Lung microvascular endothelial cell (primary cell): ENCODE measurements around the gene PLEKHA5. TPM values are rescaled to one million over a fixed set of nuclear protein-coding genes. Genes with fewer than 3 reads are reported as not detected.

ENCODE experiments used
- DNase-seq, 2 donors: peaks; one replicate each; pipeline versions ENCODE4 v3.0.0 to v3.0.0-alpha.2; 2010; ENCODE audit warnings: low read depth in 2 of 2
- total RNA-seq: library from RNA; depleted of rRNA; stranded (reverse); fragments of >200 nt; gene quantifications from 2 replicates; pipeline ENCODE4 v1.2.1, GENCODE V29; 2014

PLEKHA5 gene
- total RNA-seq, 1 donor from 2014 or later: 11.9 TPM

DNA sequence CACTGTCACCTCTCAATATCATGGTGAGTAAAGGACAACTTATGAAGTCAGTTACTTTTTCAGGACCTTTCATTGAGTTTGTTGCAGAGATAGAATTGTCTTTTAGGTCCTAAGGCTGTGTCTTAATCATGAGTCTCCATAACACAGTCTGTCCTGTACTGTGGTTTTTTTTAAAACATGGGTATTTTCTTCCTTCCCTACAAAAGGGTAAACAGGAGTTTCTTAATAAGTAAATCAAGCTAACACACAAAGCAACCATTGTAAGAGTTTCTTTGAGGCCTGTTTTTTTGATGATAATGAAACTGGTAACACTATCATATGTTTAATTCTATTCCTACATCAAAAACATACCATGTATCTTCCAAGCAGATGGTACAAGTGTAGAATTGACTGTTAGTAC is 101.4 kb downstream of the PLEKHA5 start:
- DNase-seq: no peak

DNA sequence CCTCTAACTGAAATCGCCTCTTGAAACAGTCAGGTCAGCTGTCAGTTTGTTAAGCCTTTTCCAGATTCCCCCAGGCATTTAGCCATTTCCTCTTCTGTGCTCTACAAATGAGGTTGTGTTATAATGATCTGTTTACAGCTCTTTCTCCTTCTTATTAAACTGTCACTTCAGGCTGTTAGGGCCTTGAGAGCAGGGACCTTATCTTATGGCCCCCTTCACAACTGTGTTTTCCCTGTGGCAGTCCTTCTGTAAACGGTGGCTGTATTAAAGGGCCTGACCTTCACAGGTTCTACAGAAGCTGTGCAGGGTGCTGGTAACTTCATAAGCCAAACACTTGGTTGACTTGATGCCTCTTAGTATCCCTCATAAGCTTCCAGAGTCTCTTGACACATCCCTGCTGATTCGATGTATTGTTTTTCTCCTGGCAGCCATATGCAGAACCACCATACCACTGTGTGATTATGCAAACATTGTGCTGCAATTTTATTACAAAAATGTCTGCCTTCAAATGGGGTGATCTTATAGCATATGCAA is 104.7 kb downstream of the PLEKHA5 start:
- no peak for DNase-seq

DNA sequence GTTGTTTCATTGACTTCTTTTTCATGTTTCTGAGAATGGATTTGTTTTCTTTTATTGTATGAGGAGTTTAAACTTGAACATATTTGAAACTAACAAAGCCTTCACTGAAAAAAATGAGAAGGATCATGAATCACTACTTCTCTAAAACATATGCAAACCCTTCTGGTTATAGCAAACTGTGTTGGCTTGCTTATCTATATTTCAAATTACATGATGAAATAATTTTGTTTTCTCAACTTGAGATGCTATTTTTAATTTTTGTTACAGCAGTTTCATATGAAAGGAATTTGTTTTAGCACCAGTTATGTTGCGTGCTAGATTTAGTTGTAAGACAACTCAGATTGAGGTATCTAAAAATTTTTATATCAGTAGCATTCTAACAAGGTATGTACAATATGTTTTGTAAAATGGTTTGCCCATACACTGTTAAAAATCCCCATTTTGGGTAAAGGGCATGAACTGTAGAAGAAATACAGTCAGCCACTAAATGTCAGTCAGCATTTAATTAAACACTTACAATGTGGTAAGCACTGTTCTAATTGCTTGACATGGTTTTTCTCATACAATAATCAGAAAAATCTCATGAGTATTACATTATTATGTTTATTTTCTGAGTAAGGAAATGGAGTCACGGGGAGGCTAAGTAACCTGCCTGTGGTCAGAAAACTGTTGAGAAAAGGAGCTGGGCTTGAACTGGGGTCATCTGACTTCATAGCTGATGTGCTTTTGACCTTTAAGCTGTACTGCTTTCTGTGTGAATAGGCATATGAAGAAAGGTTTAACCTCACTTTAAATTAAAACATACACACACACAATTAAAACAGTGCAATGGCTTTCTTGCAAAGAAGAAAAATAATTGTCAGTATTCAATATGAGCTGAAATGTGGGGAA is 105.7 kb downstream of the PLEKHA5 start:
- no peak for DNase-seq

DNA sequence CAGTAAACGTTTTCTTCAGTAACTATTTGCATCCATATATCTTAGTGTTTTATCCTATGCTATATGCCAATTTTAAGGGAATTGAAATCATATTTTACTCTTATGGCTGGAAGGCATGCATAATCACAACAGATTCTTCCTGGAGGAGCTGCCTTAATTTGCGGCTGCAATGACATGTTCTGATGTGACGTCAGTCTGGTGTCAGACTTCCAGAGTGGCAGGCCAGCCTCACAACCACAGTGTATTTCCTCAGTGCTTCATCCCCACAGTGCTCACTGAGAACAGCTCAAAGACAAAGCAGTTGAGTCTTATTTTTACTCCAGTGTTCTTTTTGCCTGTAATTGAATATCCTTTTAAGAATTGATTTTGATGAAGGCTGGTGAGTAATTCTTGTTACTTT is 107.1 kb downstream of the PLEKHA5 start:
- peak in 1 of 2 donors; percentile 1 for DNase-seq

DNA sequence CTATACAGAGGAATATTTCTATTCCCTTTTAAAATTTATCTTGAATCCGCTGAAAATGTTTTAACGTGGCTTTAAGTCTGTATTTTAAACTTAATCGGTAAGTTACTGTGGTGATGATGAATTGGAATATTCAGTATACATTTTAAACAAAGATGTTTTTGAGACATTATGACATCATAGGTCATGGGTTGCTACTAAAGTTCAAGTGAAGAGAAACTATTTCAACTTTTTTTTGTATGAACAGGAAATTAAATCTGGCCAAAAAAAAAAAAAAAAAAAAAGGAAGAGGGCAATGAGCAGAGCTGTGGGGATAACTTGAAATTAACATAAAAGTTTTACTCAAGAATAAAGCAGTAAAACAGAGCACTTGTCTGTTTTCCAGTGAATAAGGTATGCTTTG is 109.0 kb downstream of the PLEKHA5 start:
- DNase-seq: no peak

DNA sequence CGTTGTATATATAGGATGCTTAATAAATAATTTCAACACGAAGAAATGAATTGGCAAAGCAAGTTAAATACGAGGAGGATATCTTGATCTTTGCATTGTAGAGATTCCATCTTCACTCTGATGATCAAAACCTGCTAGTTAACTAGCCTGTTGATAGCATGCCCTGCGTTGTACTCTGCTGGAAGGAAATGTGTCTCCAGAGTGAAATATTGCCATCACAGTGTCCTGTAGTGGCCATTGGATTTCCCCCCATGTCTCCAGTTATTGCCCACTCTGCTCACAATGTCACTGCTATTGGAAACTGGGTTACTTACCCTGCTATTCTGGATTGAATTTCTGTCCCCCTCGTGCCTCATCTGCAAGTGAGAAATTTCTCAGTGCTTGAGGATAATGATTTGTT is 109.6 kb downstream of the PLEKHA5 start:
- DNase-seq: no peak

DNA sequence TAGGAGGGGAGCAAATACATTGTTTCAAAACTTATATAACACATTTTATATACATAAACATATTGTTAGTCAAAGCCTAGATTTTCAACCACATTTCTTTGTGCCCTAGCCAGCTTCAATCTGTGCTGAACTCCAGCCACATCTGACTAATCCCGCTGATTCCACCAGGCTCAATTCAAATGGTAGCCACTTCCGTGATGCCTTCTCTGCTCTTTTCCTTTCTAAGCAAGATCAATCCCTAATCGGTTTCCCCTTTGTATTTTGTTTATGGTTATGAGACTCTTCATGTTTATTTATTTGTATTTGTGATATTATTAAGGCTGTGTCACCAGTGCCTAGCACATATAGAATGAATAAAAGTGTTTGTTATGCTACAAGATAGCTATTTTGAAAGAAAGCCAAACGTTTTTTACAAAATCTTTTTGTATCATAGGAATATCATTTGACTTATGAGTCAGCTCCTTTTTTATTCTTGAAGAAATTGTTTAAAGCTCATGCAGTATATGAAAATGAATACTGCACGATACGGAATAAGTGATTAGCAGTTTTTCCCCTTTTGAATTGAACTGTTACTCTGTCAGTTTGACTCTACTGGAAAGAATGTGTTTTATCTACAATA is 110.2 kb downstream of the PLEKHA5 start:
- peak in 1 of 2 donors; percentile 48 for DNase-seq

DNA sequence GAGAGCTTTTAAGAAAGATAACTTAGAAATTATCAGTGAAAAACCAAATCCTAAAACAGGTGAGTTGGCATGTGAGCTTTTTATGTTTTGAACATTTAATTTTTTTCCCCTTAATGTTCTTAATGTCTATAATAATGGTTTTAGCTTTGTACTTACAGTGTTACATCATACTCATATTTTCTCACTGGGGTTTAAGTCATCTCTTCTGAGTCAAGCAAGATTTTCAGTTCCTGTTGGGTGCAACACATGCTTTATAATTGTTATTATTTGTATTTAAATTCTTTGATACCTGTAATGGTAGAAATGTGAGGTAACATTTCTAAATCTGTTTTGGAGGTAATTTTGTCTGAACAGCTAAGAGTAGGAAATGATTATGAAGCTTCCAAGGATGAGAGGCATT is 113.0 kb downstream of the PLEKHA5 start:
- no peak for DNase-seq

DNA sequence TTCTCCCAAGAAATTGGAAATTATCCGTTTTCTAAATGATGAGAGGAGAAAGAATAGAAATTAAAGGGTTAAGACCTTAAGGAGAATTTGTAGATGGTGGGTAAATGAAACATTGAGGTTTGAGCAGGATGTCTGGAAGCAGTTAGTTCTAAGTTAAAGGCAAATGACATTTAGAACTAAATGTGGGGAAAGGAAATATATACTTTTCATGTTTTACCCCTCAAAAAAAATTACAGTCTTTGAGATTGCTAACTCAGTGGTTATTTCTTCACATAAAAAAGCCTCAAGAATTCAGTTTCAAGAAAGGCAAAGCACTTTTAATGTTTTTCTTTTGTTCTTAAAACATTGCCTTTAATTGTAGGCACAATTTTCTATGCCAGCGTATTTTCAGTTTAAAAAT is 114.0 kb downstream of the PLEKHA5 start:
- DNase-seq: no peak

DNA sequence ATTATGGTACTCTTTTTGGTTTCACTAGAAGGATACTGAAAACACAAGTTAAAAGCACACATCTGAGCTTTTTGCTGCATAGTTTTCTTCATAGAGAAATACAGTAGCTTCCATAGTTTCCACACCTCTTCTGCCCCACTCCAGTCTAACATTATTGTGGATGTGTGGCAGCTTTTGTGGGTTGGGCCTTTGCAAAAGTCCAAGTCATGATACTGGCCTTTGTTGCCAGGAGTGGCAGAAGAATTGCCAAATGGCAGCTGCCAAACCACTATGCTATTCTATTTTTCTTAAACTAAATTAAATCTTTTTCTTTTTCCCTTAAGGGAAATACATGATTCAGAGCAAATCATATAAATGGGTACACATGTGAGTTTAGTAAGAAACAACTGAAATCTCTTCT is 114.8 kb downstream of the PLEKHA5 start:
- DNase-seq: no peak

DNA sequence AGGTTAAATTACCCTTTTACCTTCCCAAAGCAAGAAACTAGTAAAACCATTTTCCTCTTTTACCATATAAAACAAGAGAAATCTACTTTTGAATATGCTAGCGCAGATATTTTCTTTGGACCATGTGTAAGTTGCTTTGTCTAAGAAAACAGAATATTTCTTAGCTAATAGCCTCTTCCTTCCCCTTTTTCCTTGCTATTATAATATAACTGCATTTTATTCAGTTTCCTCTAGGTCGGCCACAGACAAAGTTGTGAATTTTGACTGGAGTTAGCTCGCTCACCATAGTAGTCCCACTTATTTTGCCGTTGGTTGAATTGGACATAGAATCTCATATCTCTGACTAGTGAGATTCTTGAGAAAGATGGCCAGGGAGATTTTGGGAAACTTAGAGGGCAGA is 115.6 kb downstream of the PLEKHA5 start:
- DNase-seq: no peak

DNA sequence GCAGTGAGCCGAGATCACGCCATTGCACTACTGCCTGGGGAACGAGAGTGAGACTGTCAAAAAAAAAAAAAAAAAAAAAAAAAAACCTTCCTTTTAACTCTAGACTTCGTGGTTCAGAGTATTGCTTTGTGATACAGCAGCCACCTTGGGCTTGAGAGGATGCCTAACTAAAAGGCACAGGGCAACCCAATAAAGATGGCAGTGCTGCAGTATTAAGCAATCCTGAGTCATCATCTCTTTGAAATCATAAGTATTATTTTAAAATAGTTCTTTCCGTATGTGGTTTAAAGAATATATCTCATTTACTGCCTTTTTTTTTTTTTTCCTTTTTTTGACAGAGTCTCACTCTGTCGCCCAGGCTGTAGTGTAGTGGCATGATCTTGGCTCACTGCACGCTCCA is 116.1 kb downstream of the PLEKHA5 start:
- no peak for DNase-seq

DNA sequence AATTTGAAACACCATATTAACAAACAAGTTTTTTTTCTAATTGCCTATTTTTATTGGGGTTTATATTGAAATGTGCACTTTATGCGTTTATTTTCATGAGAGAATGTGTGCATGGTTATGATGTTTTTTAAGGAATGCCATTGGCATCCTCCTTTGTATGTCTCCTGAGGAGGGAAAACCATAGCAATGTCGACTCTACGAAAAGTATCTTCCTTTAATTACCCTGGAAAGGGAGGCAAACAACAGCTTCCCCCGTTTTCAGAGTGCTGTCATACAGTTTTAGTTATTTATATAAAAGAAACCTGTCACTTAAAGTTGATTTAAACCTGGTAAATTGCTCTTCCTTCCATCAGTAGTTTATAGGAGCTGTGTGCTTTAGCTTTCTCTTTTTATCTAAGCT is 117.4 kb downstream of the PLEKHA5 start:
- DNase-seq: no peak

DNA sequence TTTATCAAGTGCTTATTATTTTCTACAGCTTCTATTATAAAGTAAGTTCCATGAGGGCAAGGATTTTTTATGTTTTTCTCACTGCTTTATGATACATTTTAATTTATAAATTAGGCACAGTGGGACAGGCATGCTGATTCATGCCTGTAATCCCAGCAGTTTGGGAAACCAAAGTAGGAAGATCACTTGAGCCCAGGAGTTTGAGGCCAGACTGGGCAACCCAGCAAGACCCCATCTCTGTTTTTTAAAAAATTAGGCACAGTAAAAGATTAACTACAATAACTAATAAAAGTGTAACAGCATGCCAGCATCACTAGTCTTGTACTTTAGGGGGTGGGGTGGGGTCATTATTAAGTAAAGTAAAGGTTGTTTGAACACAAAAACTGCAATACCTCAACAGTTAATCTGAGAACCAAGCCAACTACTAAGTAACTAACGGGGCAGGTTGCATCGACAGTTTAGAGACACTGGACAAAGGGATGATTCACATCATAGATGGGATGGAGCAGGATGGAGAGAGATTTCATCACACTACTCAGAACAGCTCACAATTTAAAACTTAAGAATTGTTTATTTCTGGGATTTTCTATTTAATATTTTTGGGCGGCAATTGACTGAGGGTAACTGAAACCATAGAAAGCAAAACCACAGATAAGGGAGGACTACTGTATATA is 119.5 kb downstream of the PLEKHA5 start:
- no peak for DNase-seq

DNA sequence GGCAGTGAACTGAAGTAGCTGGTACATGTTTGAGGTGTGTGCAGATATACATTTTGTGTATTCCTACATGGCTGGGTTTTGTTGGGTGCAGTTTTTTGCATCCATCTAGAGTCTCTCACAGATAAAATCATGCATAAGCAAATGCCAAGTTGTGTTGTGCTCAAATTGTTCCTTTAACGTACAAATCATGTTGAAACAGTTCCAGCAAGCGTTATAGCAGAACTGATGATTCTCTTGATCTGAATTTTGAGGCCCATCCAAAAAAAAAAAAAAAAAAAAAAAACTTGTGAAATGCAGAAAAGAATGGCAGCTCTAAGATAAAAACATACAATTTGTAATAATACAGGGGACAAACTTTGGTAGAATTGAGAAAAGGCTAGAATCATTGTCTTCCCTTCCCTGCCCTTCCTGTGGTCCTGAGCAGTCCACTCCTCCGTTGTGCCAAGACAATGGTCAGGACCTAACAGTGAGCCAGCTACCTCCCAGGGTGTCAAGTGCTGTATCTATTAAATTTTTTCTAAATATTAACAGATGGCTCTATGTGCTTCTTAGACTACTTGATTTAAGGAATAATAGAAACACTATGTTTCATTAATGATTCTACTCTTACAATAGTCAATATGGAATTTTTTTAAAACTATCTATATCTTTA is 122.1 kb downstream of the PLEKHA5 start:
- DNase-seq: no peak

DNA sequence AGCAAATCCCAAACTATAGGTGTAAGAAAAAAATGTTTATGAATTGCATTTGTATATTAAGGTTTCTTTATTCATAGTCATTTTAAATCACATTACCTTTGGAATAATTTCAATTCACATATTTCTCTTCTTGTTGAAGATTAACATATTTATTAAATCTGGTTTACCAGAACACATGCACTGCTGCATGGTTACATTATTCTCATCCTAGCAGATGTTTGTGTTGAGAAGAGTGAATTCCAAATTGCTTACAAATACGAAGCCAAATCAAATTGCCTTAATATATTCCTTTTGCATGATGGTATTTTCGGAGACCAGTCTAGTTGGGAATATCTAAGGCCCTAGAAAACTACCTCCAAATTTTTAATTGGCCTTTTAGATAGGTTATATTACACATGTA is 130.6 kb downstream of the PLEKHA5 start:
- DNase-seq: no peak

DNA sequence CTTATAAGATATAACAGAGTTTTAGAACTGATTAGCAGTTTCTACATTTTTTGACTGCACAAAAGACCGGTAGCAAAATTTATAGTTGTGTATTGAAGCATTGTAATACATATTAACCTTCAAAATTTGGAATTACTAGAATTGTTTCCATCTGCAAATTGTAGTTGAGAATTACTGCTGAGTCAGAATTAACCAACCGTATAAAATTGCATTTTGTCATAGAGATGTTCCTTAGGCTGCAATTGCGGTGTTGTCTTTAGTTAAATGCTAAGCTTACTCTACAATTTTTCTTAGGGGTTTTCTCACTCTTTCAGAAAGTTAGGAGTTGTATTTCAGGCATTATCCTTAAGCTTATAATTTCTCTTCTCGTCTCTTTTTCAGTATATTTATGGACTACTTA is 132.2 kb downstream of the PLEKHA5 start:
- no peak for DNase-seq

DNA sequence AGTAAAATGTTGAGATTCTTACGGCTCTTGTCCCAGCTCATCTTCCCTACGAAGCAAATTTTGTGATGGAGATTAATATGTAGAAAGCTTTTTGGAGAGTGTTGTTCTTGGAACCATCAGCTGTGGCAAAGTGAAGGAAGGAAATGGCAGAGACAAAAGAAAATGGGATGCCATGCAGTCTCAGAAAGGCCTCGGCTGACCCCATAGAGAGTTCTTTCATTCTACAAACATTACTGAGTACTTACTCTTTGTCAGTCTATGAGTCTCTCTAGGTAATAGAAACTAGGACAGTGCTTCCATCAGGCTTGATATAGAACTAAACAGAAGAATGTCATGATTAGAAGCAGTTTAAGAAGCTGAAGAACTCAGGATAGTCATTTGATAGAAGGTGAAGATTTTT is 134.1 kb downstream of the PLEKHA5 start:
- DNase-seq: peak in 1 of 2 donors; percentile 5

DNA sequence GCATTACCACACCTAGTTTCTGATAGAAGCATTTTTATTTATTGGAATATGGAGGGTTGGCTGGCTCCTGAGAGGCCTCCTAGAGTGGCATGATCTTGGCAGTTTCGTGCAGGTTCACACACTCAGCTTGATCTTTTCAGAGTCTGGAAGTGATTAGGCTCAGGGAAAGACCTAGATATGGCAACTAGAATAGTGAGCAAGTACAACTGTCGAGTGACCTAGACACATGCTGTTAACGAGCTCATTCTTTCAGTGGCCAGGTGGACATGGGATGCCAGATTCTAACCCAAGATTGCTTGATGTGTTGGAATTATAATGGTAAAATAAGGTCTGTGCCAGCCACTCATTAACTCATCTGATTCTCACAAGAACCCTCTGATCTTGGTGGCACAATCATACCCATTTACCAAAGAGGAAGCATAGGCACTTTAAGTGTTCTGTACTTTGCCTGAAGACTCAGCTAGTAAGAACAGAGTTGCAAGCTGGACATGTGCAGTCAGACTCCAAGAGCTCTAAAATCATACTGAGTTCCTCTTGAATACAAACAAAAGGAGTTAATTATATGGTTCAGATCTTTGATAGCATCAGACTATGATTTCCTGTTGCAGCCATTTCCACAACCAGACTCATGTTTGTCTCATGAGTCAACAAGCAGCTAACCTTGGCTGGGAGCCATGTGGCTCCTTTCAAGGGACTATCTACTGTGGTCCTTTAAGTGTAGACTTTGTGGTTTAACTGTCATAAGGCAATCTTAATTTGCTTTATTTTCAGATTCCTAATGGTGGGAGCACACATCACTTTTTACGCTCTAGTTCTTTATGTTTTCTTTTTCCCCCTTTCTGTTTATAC is 144.2 kb downstream of the PLEKHA5 start:
- peak; percentile 71 to 99 for DNase-seq

DNA sequence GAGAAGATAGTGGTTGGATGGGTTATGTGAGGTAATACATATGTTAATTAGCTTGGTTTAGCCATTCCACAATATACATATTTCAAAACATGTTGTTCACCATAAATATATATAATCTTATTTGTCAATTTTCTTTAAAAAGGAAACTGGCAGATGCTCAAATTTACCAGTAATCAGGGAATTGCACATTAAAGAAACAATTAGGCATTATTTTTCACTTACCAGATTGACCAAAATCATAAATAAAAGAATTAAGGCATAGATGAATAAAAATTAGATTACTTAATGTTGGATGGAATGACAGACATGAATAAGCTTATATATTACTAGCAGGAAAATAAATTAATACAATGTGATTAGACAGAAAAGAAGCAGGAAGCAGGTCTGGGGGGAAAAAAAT is 147.2 kb downstream of the PLEKHA5 start:
- DNase-seq: no peak

DNA sequence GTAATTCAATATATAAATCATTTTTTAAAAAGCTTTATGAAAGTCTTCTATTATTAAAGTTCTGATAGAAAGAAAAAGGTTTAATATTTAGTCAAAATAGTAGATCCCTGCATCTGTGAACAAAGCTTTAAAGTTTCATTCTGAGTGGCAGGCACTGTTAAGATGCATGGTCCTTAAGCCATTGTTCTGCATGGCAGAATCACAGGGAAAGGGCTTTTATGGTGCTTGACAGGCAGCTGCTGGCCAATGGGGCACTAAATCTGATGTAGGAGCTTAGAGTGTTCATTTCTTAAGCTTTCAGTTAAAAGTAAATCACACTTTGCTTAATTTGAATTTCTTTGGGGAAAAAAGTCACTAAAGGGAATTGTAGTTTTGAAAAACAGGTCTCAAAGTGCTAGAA is 148.2 kb downstream of the PLEKHA5 start:
- DNase-seq: no peak
